Epithelial cell of esophagus (primary cell): ENCODE data around the gene KIZ.
A peak's percentile ranks its signal among the peaks of the same experiment; 100 is the strongest.

ENCODE experiments used
- DNase-seq: peaks from one replicate; pipeline ENCODE4 v3.0.0; 2010; ENCODE audit warnings: low read depth
- H3K4me3 ChIP-seq: 2 replicates; pipeline ENCODE4 v1.5.1; 2011; ENCODE audit warnings: mild to moderate bottlenecking, low read length, control low read depth
- CTCF ChIP-seq: IDR thresholded peaks from 2 replicates; pipeline ENCODE4 v1.5.1; 2011; ENCODE audit warnings: low read depth, mild to moderate bottlenecking, low read length, control low read depth, inconsistent platforms; ENCODE audit not compliant: insufficient read depth; ENCODE audit errors: missing control alignments

Gene KIZ

DNA sequence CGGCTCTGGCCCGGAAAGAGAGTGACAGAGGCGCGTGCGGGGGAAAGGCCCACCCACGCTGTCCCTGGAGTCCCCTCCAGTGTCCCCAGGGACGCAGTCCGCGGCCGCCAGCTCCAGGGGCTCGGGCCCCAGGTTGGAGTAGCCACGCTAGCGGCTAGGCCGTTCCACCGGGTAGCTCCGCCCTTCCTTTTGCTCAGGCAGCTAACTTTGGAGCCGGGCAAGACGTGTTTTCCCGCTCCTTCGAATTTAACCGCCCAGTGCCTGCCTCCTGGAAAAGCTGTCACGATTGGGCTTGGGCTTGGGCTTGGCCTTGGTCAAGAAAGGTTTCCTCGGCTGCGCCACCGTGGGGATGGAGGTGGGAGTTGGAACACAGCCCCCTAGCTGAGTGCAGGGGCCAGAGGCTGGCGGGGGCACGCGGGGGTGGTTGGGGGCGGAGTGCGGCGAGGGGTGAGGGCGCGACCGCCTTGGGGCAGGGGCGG, 24.4 kb upstream of the KIZ start:
- H3K4me3 ChIP-seq: peak overlapping the region; percentile 10
- DNase-seq: peak; percentile 16
- TF ChIP-seq CTCF: no peak

DNA sequence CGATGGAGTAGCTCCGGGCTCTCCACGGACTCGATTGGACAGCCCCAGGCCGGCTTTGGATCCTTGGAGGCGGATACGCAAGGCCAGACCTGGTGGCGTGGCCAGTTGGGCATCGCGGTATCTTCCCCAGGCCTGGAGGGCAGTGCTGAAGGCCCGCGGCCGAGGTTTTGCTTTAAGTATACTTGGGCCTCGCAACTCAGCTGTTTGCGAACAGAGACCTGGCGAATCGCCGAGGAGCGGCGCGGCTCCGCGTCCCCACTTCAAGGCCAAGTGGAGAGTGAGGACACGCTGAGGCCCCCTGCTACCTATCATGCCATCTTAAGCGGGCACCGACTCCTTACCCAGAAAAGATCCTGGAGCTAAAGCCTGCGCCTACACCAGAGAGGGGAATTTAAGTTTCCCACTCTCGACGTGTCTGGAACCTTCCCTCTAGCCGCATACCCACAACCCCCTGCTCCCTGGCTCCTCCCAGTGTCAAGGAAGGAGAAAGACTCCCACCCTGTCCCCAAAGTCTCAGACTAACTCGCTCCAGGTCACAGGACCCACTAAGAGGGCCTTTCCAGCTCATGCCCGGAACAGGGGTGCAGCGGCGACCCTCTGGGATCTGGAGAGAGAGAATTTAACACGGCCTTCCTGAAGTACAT, 23.8 kb upstream of the KIZ start:
- TF ChIP-seq CTCF: no peak
- H3K4me3 ChIP-seq: no peak overlapping the region
- no peak for DNase-seq

GRCh38 chr20:21102603-21103311, 23.1 kb upstream of the KIZ start:
- DNase-seq: peak; percentile 36
- TF ChIP-seq CTCF: no peak
- H3K4me3 ChIP-seq: no peak overlapping the region

GRCh38 chr20:21103582-21104465, 22.1 kb upstream of the KIZ start:
- no peak for TF ChIP-seq CTCF
- no peak overlapping the region for H3K4me3 ChIP-seq
- DNase-seq: peak; percentile 4

DNA sequence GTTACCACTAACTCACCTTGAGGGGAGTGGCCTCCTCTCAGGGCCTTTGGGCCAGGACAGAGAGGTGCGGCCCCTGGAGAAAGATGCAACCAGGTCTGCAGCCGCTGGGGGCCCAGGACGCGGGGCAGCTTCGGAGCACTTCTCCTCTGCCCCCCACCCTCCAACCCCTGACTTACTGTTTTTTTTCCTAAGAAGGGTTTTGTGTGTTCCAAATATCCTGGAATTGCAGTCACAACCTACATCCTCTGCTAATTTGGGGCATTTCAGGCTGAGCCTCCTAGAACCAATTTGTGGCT, 21.5 kb upstream of the KIZ start:
- DNase-seq: no peak
- H3K4me3 ChIP-seq: no peak overlapping the region
- TF ChIP-seq CTCF: no peak

GRCh38 chr20:21104921-21105320, 21.0 kb upstream of the KIZ start:
- no peak for TF ChIP-seq CTCF
- H3K4me3 ChIP-seq: no peak overlapping the region
- DNase-seq: no peak
